Endothelial cell of umbilical vein (primary cell): Measurements from ENCODE around the gene CERK. TPM values are rescaled to one million over a fixed set of nuclear protein-coding genes. Genes with fewer than 3 reads are reported as not detected.
A peak's percentile ranks its signal among the peaks of the same experiment; 100 is the strongest.
"Not testable (repeated sequence)": the region's sequence is repeated elsewhere in the genome, so short reads cannot be mapped to it uniquely, and the experiment has no call there.

Source experiments
- BruUV-seq: library from RNA; stranded (reverse); fragments of 400-500 nt; replicated peaks from 2 replicates; lab custom pipeline; 2021; lab: Mats Ljungman, UMichigan
- CTCF ChIA-PET: fragments of 300-600, 350-600 bp; sonication (Branson Sonifier 250); formaldehyde crosslinking; loops from one replicate; lab custom pipeline; 2021; ENCODE audit warnings: antibody characterized with exemption, inconsistent platforms; lab: Charles Lee
- POLR2A ChIA-PET: fragments of 300-600, 350-600 bp; sonication (Branson Sonifier 250); formaldehyde crosslinking; loops from one replicate; lab custom pipeline; 2021; ENCODE audit warnings: antibody characterized with exemption, inconsistent platforms; lab: Charles Lee
- DNase-seq: peaks from one replicate; pipeline ENCODE4 v3.0.0-alpha.2; 2011; ENCODE audit warnings: low read depth, low spot score
- FAIRE-seq: peaks from 2 replicates; lab custom pipeline; 2011; peaks lifted over from hg19 to GRCh38; lab: Jason Lieb, UNC
- H2AFZ ChIP-seq: 2 replicates; pipeline ENCODE4 v1.6.0; 2012; ENCODE audit warnings: low read depth, low read length, control low read depth, inconsistent platforms
- H3K27ac ChIP-seq: 2 replicates; pipeline ENCODE4 v1.5.1; 2011; ENCODE audit warnings: low read depth, mild to moderate bottlenecking, control low read depth, low read length, moderate library complexity; ENCODE audit not compliant: insufficient read depth
- H3K27me3 ChIP-seq, 2 experiments: 2 replicates each; pipeline versions ENCODE4 v1.6.0 to v1.6.1; 2011; ENCODE audit warnings: low read length in 2 of 2, mixed read lengths in 1 of 2; ENCODE audit not compliant: control insufficient read depth in 2 of 2, insufficient read depth in 2 of 2
- H3K36me3 ChIP-seq, 2 experiments: 2 replicates in 1 of 2; 3 replicates in 1 of 2; pipeline ENCODE4 v1.5.1; 2011; ENCODE audit warnings: low read length in 2 of 2, mild to moderate bottlenecking in 1 of 2, moderate library complexity in 1 of 2; ENCODE audit not compliant: control insufficient read depth in 2 of 2, insufficient read depth in 2 of 2; ENCODE audit errors: extremely low read depth in 1 of 2
- H3K4me1 ChIP-seq: 3 replicates; pipeline ENCODE4 v1.5.1; 2011; ENCODE audit warnings: mild to moderate bottlenecking, low read length; ENCODE audit not compliant: control insufficient read depth, insufficient read depth; ENCODE audit errors: extremely low read depth
- H3K4me2 ChIP-seq: 2 replicates; pipeline ENCODE4 v1.6.1; 2011; ENCODE audit warnings: low read length, control low read depth, mixed read lengths; ENCODE audit not compliant: insufficient read depth
- H3K4me3 ChIP-seq, 3 experiments: fragments of 200-600 bp in 1 of 3; sonication (generic), shearing (Covaris generic) in 1 of 3; replicated peaks in 1 of 3; 2 replicates each; pipeline ENCODE4 v1.5.1; 2011 to 2016; ENCODE audit warnings: control low read depth in 3 of 3, low read length in 3 of 3, mild to moderate bottlenecking in 2 of 3, inconsistent platforms in 1 of 3, low read depth in 1 of 3, moderate library complexity in 1 of 3; ENCODE audit not compliant: insufficient read depth in 1 of 3
- H3K79me2 ChIP-seq: 2 replicates; pipeline ENCODE4 v1.6.0; 2012; ENCODE audit warnings: low read length, inconsistent platforms; ENCODE audit not compliant: control insufficient read depth, insufficient read depth
- H3K9ac ChIP-seq: replicated peaks from 2 replicates; pipeline ENCODE3; 2011; ENCODE audit warnings: low read length, control low read depth; ENCODE audit not compliant: insufficient read depth; ENCODE audit errors: extremely low read depth
- H3K9me1 ChIP-seq: replicated peaks from 3 replicates; pipeline ENCODE4 v1.6.0; 2011; ENCODE audit warnings: mild to moderate bottlenecking, low read length; ENCODE audit not compliant: control insufficient read depth, insufficient read depth; ENCODE audit errors: extremely low read depth
- H3K9me3 ChIP-seq: replicated peaks from 2 replicates; pipeline ENCODE4 v1.5.1; 2012; ENCODE audit warnings: low read length, inconsistent platforms; ENCODE audit not compliant: control insufficient read depth, insufficient read depth
- H4K20me1 ChIP-seq: replicated peaks from 2 replicates; pipeline ENCODE3; 2011; ENCODE audit warnings: mild to moderate bottlenecking, low read length; ENCODE audit not compliant: control insufficient read depth, insufficient read depth; ENCODE audit errors: extremely low read depth
- CTCF ChIP-seq, 2 donors: IDR thresholded peaks; 1 replicate in 1 of 2; 2 replicates in 1 of 2; pipeline ENCODE4 v1.5.1; 2011; ENCODE audit warnings: low read length in 2 of 2, mild to moderate bottlenecking in 2 of 2, moderate library complexity in 2 of 2, control low read depth in 1 of 2, inconsistent platforms in 1 of 2, low read depth in 1 of 2; ENCODE audit not compliant: insufficient read depth in 1 of 2; ENCODE audit errors: extremely low read depth in 1 of 2
- EZH2 ChIP-seq: IDR thresholded peaks from 2 replicates; pipeline ENCODE4 v1.6.1; 2012; ENCODE audit warnings: borderline replicate concordance, low read depth, mild to moderate bottlenecking, moderate library complexity, low read length, inconsistent platforms; ENCODE audit not compliant: severe bottlenecking
- JUN ChIP-seq: IDR thresholded peaks from 2 replicates; pipeline ENCODE4 v1.6.1; 2011; ENCODE audit warnings: borderline replicate concordance, low read depth; ENCODE audit not compliant: insufficient read length, insufficient read depth
- POLR2A ChIP-seq: IDR thresholded peaks from 2 replicates; pipeline ENCODE4 v1.6.1; 2012; ENCODE audit warnings: low read depth, mild to moderate bottlenecking, control low read depth, low read length
- dilution Hi-C: fragments of 300-500 bp; cut with MboI; formaldehyde crosslinking; loops from one replicate; pipeline ENCODE4 v1.15.0; 2019; ENCODE audit warnings: low sequenced_read_pairs; ENCODE audit not compliant: extremely low pct_ligation_motif_present
- intact Hi-C: fragments of 100-400 bp; cut with micrococcal nuclease; formaldehyde crosslinking; loops from one replicate; pipeline ENCODE4 v1.10.0; 2022
- polyA plus RNA-seq, 4 experiments: library from polyadenylated mRNA; depleted of rRNA in 3 of 4; stranded (reverse) in 3 of 4; unstranded in 1 of 4; fragments of >200 nt; gene quantifications; 2 replicates each; pipeline versions ENCODE4 v1.2.1 to v1.2.3, GENCODE V29; 2011 to 2012; ENCODE audit warnings: missing spikeins in 1 of 4
- total RNA-seq: library from RNA; stranded (reverse); gene quantifications from 2 replicates; pipeline ENCODE4 v1.2.3, GENCODE V29; 2021

Gene CERK
- total and polyA plus RNA-seq, 2 donors (not counting 3 experiments of a cell fraction or from before 2014, with no cell fraction given), result 61.1 to 88.0 TPM

DNA sequence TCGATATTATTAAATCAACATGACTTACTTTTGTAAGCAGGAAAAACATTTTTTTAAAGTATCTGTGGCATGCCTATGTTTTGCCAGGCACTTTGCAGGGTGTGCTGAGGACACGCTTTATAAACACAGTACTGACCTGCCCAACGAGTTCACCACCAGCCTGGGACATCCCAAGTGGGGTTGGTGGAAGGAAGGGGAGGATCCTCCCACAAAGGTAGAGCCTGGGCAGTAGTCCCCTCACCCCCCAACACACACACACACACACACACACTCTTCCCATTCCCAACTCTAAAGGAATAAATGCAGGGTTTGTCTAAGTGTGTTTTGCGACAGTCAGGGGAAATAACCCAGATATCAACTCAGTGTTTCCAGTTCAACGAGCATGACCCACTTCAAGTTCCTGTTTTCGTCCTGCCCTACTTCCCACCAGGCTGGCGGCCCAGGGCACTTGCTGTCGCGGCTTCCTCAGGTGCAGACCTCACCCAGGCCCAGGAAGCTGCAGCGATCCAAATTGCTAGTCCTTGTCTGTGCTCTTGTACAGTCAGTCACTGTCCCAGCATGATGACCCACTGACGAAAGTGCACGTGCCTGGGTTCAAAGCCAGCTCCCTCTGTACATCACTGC, 3.1 kb downstream of the CERK start:
- peak overlapping the region in 1 of 3 experiments; percentile 11 for H3K4me3 ChIP-seq
- BruUV-seq, result no TSS peak
- peak overlapping the region; percentile 90 for H3K27ac ChIP-seq
- peaks cover 83% of the 10 kb centered on the region for H3K79me2 ChIP-seq
- POLR2A ChIA-PET, result interaction anchor here (1.5 kb wide), 1 partner anchor 27 kb away, joined by 10 read pairs; the partner anchor contains the start of gene TBC1D22A
- H3K4me2 ChIP-seq, result peak overlapping the region; percentile 91
- CTCF ChIA-PET, result interaction anchor here (1.4 to 2.2 kb wide), 4 partner anchors 14 to 68 kb away, joined by 5 to 18 read pairs (median 8); no protein-coding TSS in a partner anchor
- no peaks in the 10 kb centered on the region for H3K9me3 ChIP-seq
- FAIRE-seq (peak; percentile 93), DNase-seq (peak; percentile 79)
- H3K27me3 ChIP-seq, result no peaks in the 10 kb centered on the region
- H4K20me1 ChIP-seq, result no peaks in the 10 kb centered on the region
- H2AFZ ChIP-seq, result no peak overlapping the region
- no peaks in the 10 kb centered on the region for H3K9me1 ChIP-seq
- H3K36me3 ChIP-seq, result peaks cover 0 to 11% of the 10 kb centered on the region in 2 experiments
- peaks cover 39% of the 10 kb centered on the region for H3K4me1 ChIP-seq
- TF ChIP-seq POLR2A (peak; percentile 40), CTCF (IDR thresholded peaks at IDR 0.05; ENCODE audit: extremely low read depth in 1 of 2, insufficient read depth in 1 of 2, low read depth in 1 of 2, low read length in 2 of 2) (no peak), EZH2 (no peak), JUN (no peak)
- peak overlapping the region; percentile 94 for H3K9ac ChIP-seq
- intact Hi-C loops (no loop called here), dilution Hi-C loops (no loop called here)

GRCh38 chr22:46734213-46734722, 3.8 kb downstream of the CERK start:
- H3K9ac ChIP-seq, result not testable (repeated sequence)

More at GRCh38 chr22:46734213-46734722, 3.8 kb downstream of the CERK start:
- H3K9me1 ChIP-seq, H2AFZ ChIP-seq, H3K4me3 ChIP-seq, H4K20me1 ChIP-seq, CTCF ChIA-PET, H3K9me3 ChIP-seq, POLR2A ChIA-PET, dilution Hi-C loops, H3K27me3 ChIP-seq, BruUV-seq, FAIRE-seq, intact Hi-C loops: not testable (repeated sequence)
- Histone ChIP-seq H3K4me2 (peak overlapping the region; percentile 91), H3K27ac (peak overlapping the region; percentile 90), H3K79me2 (peaks cover 89% of the 10 kb centered on the region), H3K4me1 (peaks cover 37% of the 10 kb centered on the region), H3K36me3 (peaks cover 0 to 11% of the 10 kb centered on the region in 2 experiments)
- peak; percentile 30 for DNase-seq
